Measurements from ENCODE around the gene TMEM270. TPM values are rescaled to one million over a fixed set of nuclear protein-coding genes. Genes with fewer than 3 reads are reported as not detected.

The TMEM270 gene
- total and polyA plus RNA-seq, 2 of the 8 experiments (the other 6 are each of a cell fraction or from before 2014, with no cell fraction given), result 0.26 TPM; not detected in 1

GRCh38 chr7:73909996-73910395 lies 49.0 kb downstream of the TMEM270 start:
- Histone ChIP-seq H3K14ac (ENCODE audit: insufficient read length) (no peak overlapping the region), H3K79me2 (ENCODE audit: control insufficient read depth in 1 of 2, insufficient read depth in 2 of 2, low read length in 2 of 2) (no peaks in the 10 kb centered on the region), H3K4me1 (replicated peaks in 1 of 4; ENCODE audit: control insufficient read depth in 3 of 4, insufficient read depth in 4 of 4, low read length in 3 of 4) (peaks cover 0 to 10% (median 0%) of the 10 kb centered on the region in 4 experiments; a peak in 1 of 7 replicates), H3K4me2 (ENCODE audit: insufficient read depth in 1 of 2, low read depth in 2 of 2, low read length in 2 of 2) (no peak overlapping the region), H3K18ac (ENCODE audit: extremely low read depth, low read length) (no peak overlapping the region; the same call in 1 of the 2 replicates), H3K4me3 (ENCODE audit: extremely low read depth in 1 of 4, insufficient read depth in 2 of 4, low read depth in 3 of 4, low read length in 4 of 4) (no peak overlapping the region), H3K27me3 (replicated peaks in 1 of 4; ENCODE audit: control insufficient read depth in 3 of 4, extremely low read depth in 1 of 4, insufficient read depth in 3 of 4, low read length in 3 of 4) (no peaks in the 10 kb centered on the region), H3K23ac (ENCODE audit: insufficient read length) (no peak overlapping the region), H4K91ac (replicated peaks; ENCODE audit: insufficient read length, low read length) (no peak overlapping the region), H3K4ac (replicated peaks; ENCODE audit: insufficient read length, low read depth, low read length) (no peak overlapping the region), H2BK15ac (ENCODE audit: low read length) (no peak overlapping the region), H3K56ac (replicated peaks; ENCODE audit: insufficient read length, low read depth, low read length) (no peak overlapping the region), H2AFZ (ENCODE audit: low read length) (no peak overlapping the region), H3K36me3 (ENCODE audit: control insufficient read depth in 2 of 4, insufficient read depth in 4 of 4, low read length in 3 of 4) (no peaks in the 10 kb centered on the region), H2AK5ac (ENCODE audit: low read depth, low read length) (no peak overlapping the region), H2BK5ac (ENCODE audit: low read depth, low read length) (no peak overlapping the region), H3K9me3 (ENCODE audit: insufficient read depth in 2 of 2, low read depth in 1 of 2, low read length in 1 of 2) (no peaks in the 10 kb centered on the region), H2BK12ac (ENCODE audit: low read depth, low read length) (no peak overlapping the region), H3K23me2 (ENCODE audit: low read depth, low read length) (no peaks in the 10 kb centered on the region), H2BK20ac (ENCODE audit: low read length) (no peak overlapping the region), H4K8ac (ENCODE audit: extremely low read depth, insufficient read depth, low read length) (no peak overlapping the region), H4K5ac (ENCODE audit: insufficient read length, low read depth, low read length) (no peak overlapping the region), H4K20me1 (replicated peaks in 1 of 2; ENCODE audit: control insufficient read depth in 1 of 2, insufficient read depth in 2 of 2, low read length in 2 of 2) (no peaks in the 10 kb centered on the region), H3K79me1 (ENCODE audit: low read depth, low read length) (no peaks in the 10 kb centered on the region), H3K9ac (replicated peaks in 1 of 4; ENCODE audit: extremely low read depth in 1 of 4, low read depth in 3 of 4, low read length in 3 of 4) (no peak overlapping the region), H2BK120ac (replicated peaks; ENCODE audit: low read depth, low read length) (no peak overlapping the region), H3K27ac (ENCODE audit: low read depth, low read length) (no peak overlapping the region)
- WGBS, 2 experiments (ENCODE audit: extremely low coverage in 1 of 2, insufficient coverage in 1 of 2, insufficient read length in 1 of 2, insufficient replicate concordance in 2 of 2, low coverage in 1 of 2, low lambda C conversion rate in 2 of 2, missing lambda C conversion rate in 1 of 2), result 93% methylated on average over 5 of the region's 7 CpGs; no CpG with 5 or more reads in 1 of the 2 experiments
- ChIA-PET CTCF (ENCODE audit: partially characterized antibody) (interaction anchor here (0.9 to 1.6 kb wide), 3 partner anchors 10 to 61 kb away, joined by 3 to 4 read pairs (median 3); no protein-coding TSS in a partner anchor), POLR2A (ENCODE audit: partially characterized antibody) (no interaction called here)
- TF ChIP-seq SP1 (IDR thresholded peaks at IDR 0.05; ENCODE audit: low read depth, low read length) (no peak), GTF2F1 (IDR thresholded peaks at IDR 0.05; ENCODE audit: borderline replicate concordance, low read depth, low read length) (no peak), TAF7 (optimal IDR thresholded peaks at IDR 0.05; ENCODE audit: borderline replicate concordance, low read depth, low read length) (no peak), SIN3A (conservative IDR thresholded peaks at IDR 0.05 in 1 of 2, IDR thresholded peaks at IDR 0.05 in 1 of 2; ENCODE audit: low read depth in 1 of 2, low read length in 2 of 2) (no peak), POU5F1 (IDR thresholded peaks at IDR 0.05; ENCODE audit: low read depth, low read length) (no peak)
- TF ChIP-seq, protein P1, sequence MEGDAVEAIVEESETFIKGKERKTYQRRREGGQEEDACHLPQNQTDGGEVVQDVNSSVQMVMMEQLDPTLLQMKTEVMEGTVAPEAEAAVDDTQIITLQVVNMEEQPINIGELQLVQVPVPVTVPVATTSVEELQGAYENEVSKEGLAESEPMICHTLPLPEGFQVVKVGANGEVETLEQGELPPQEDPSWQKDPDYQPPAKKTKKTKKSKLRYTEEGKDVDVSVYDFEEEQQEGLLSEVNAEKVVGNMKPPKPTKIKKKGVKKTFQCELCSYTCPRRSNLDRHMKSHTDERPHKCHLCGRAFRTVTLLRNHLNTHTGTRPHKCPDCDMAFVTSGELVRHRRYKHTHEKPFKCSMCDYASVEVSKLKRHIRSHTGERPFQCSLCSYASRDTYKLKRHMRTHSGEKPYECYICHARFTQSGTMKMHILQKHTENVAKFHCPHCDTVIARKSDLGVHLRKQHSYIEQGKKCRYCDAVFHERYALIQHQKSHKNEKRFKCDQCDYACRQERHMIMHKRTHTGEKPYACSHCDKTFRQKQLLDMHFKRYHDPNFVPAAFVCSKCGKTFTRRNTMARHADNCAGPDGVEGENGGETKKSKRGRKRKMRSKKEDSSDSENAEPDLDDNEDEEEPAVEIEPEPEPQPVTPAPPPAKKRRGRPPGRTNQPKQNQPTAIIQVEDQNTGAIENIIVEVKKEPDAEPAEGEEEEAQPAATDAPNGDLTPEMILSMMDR (IDR thresholded peaks at IDR 0.05; ENCODE audit: control extremely low read depth in 1 of 3, insufficient read depth in 1 of 3, low read depth in 1 of 3, low read length in 3 of 3), result no peak
- TF ChIP-seq, protein P2, sequence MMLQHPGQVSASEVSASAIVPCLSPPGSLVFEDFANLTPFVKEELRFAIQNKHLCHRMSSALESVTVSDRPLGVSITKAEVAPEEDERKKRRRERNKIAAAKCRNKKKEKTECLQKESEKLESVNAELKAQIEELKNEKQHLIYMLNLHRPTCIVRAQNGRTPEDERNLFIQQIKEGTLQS (IDR thresholded peaks at IDR 0.05; ENCODE audit: insufficient read depth, low read depth, low read length), result no peak
- no peak for DNase-seq (ENCODE audit: low read depth in 1 of 2, low spot score in 2 of 2)
- no peak for FAIRE-seq
